GM19467 (cell line): ENCODE data around the gene PLXDC1.
A peak's percentile ranks its signal among the peaks of the same experiment; 100 is the strongest.

Experiments
- ATAC-seq: cut with Tn5 transposase; IDR thresholded peaks from one replicate; pipeline ENCODE4 v1.9.1; 2021; ENCODE audit warnings: mild to moderate bottlenecking, moderate library complexity; ENCODE audit not compliant: unreplicated experiment

The PLXDC1 gene

GRCh38 chr17:39151150-39151942 lies at the start of gene PLXDC1:
PLXDC1 (minus strand) TSS chr17:39151637; CDS start chr17:39151437, 200 bp downstream.
- ATAC-seq = no peak

- ATAC-seq = no peak
These were observed 49.6 kb upstream of the PLXDC1 start for GRCh38 chr17:39200957-39201510.

GRCh38 chr17:39200070-39200879 lies 48.8 kb upstream of the PLXDC1 start, which contains the start of gene RPL19:
RPL19 (plus strand) TSS chr17:39200283; CDS start chr17:39200345, 62 bp downstream.
- peak; percentile 53 for ATAC-seq

GRCh38 chr17:39199820-39200069 lies 48.3 kb upstream of the PLXDC1 start:
- ATAC-seq = peak; percentile 48

- ATAC-seq = no peak
These were observed 46.7 kb upstream of the PLXDC1 start for GRCh38 chr17:39198186-39198566.

GRCh38 chr17:39197380-39198185 lies 46.1 kb upstream of the PLXDC1 start, which contains the start of gene CACNB1:
CACNB1 (minus strand) TSS chr17:39197669; CDS start chr17:39197495, 174 bp downstream.
- ATAC-seq = no peak

GRCh38 chr17:39196808-39197291 lies 45.4 kb upstream of the PLXDC1 start:
- ATAC-seq = no peak

GRCh38 chr17:39196241-39196807 lies 44.9 kb upstream of the PLXDC1 start:
- no peak for ATAC-seq

- ATAC-seq = no peak
These were observed 44.2 kb upstream of the PLXDC1 start for GRCh38 chr17:39195568-39196160.

GRCh38 chr17:39194985-39195524 lies 43.6 kb upstream of the PLXDC1 start:
- ATAC-seq = no peak

GRCh38 chr17:39194089-39194984 lies 42.9 kb upstream of the PLXDC1 start:
- ATAC-seq = no peak

GRCh38 chr17:39193346-39193745 lies 41.9 kb upstream of the PLXDC1 start:
- no peak for ATAC-seq

GRCh38 chr17:39192901-39193300 lies 41.5 kb upstream of the PLXDC1 start:
- no peak for ATAC-seq

GRCh38 chr17:39191750-39192510 lies 40.5 kb upstream of the PLXDC1 start:
- no peak for ATAC-seq

GRCh38 chr17:39187152-39187830 lies 35.9 kb upstream of the PLXDC1 start:
- ATAC-seq = no peak

GRCh38 chr17:39186481-39187002 lies 35.1 kb upstream of the PLXDC1 start:
- ATAC-seq = no peak

- no peak for ATAC-seq
These were observed 32.3 kb upstream of the PLXDC1 start for GRCh38 chr17:39183720-39184119.
